Measurements from ENCODE around the gene SGTA. TPM values are rescaled to one million over a fixed set of nuclear protein-coding genes. Genes with fewer than 3 reads are reported as not detected.

Gene SGTA
- total RNA-seq, 4 donors from 2014 or later, result 37.0 to 66.6 (median 47.5) TPM

GRCh38 chr19:2711875-2712205 lies 71.2 kb downstream of the SGTA start:
- H3K4me1 ChIP-seq, result no peaks in the 10 kb centered on the region
- H3K9me3 ChIP-seq, result no peaks in the 10 kb centered on the region
- DNase-seq, result no peak
- H3K4me3 ChIP-seq, result no peak overlapping the region
- in situ Hi-C loops (cut with MboI; ENCODE audit: low pct_ligation_motif_present in 1 of 4, low pct_unique_long_range_greater_than_20kb in 1 of 4, low sequenced_read_pairs in 3 of 4), result no loop called here
- 60% methylated on average over 5 of the region's 5 CpGs; no CpG with 5 or more reads in 1 of the 2 donors for WGBS, 2 donors (ENCODE audit: low coverage in 1 of 2)
- no peak overlapping the region for H3K27ac ChIP-seq
- no peaks in the 10 kb centered on the region for H3K36me3 ChIP-seq
- no peak for TF ChIP-seq POLR2A (IDR thresholded peaks at IDR 0.05)
- no peak for TF ChIP-seq EP300 (IDR thresholded peaks at IDR 0.05; ENCODE audit: low read depth)
- no peak for TF ChIP-seq POLR2AphosphoS5 (IDR thresholded peaks at IDR 0.05)
- no peak for TF ChIP-seq CTCF (IDR thresholded peaks at IDR 0.05)
- no peaks in the 10 kb centered on the region for H3K27me3 ChIP-seq
- intact Hi-C loops (cut with DNase I; ENCODE audit: low total_unique reads), result no loop called here

- Histone ChIP-seq H3K9me3 (no peaks in the 10 kb centered on the region), H3K4me3 (no peak overlapping the region), H3K36me3 (no peaks in the 10 kb centered on the region), H3K4me1 (no peaks in the 10 kb centered on the region), H3K27me3 (no peaks in the 10 kb centered on the region), H3K27ac (no peak overlapping the region)
- TF ChIP-seq EP300 (IDR thresholded peaks at IDR 0.05; ENCODE audit: low read depth) (no peak), POLR2AphosphoS5 (IDR thresholded peaks at IDR 0.05) (no peak), POLR2A (IDR thresholded peaks at IDR 0.05) (no peak), CTCF (IDR thresholded peaks at IDR 0.05) (no peak)
- in situ Hi-C loops (cut with MboI; ENCODE audit: low pct_ligation_motif_present in 1 of 4, low pct_unique_long_range_greater_than_20kb in 1 of 4, low sequenced_read_pairs in 3 of 4), result no loop called here
- DNase-seq, result no peak
- intact Hi-C loops (cut with DNase I; ENCODE audit: low total_unique reads), result no loop called here
- WGBS, 2 donors (ENCODE audit: low coverage in 1 of 2), result 67 to 74% methylated on average over 3 to 17 of the region's 17 CpGs
Measured at GRCh38 chr19:2711172-2711874, 71.8 kb downstream of the SGTA start.

GRCh38 chr19:2706251-2706650 lies 76.8 kb downstream of the SGTA start:
- no peaks in the 10 kb centered on the region for H3K36me3 ChIP-seq
- intact Hi-C loops (cut with DNase I; ENCODE audit: low total_unique reads), result no loop called here
- 88 to 100% methylated on average over 4 to 5 of the region's 5 CpGs for WGBS, 2 donors (ENCODE audit: low coverage in 1 of 2)

More at GRCh38 chr19:2706251-2706650, 76.8 kb downstream of the SGTA start:
- in situ Hi-C loops (cut with MboI; ENCODE audit: low pct_ligation_motif_present in 1 of 4, low pct_unique_long_range_greater_than_20kb in 1 of 4, low sequenced_read_pairs in 3 of 4), result no loop called here
- peaks cover 0 to 7% (median 4%) of the 10 kb centered on the region in 4 donors for H3K4me1 ChIP-seq
- no peak for DNase-seq
- H3K9me3 ChIP-seq, result no peaks in the 10 kb centered on the region
- no peak overlapping the region for H3K27ac ChIP-seq
- no peaks in the 10 kb centered on the region for H3K27me3 ChIP-seq
- no peak for TF ChIP-seq EP300 (IDR thresholded peaks at IDR 0.05; ENCODE audit: low read depth)
- no peak overlapping the region for H3K4me3 ChIP-seq

Other genes starting within 250 kb of the SGTA start
- 10 to 100 TPM in 1 of 4 donors, 1 to 10 TPM in 3; 1.6 to 13.1 (median 4.0) TPM for gene GNG7, start 80.6 kb downstream of the SGTA start, total RNA-seq
- gene DIRAS1, start 61.9 kb downstream of the SGTA start, total RNA-seq, result 1 to 10 TPM in 1 of 4 donors, under 1 TPM in 2, not detected in 1; 0.41 to 1.4 (median 0.64) TPM
- gene SLC39A3, start 43.3 kb downstream of the SGTA start, total RNA-seq, result 10 to 100 TPM; 10.1 to 40.4 (median 24.7) TPM
- 100 to 1,000 TPM in 1 of 4 donors, 10 to 100 TPM in 3; 32.9 to 149 (median 42.0) TPM for gene THOP1, start 2.2 kb upstream of the SGTA start, total RNA-seq
- gene ZNF554, start 36.6 kb upstream of the SGTA start, total RNA-seq, result 10 to 100 TPM in 1 of 4 donors, 1 to 10 TPM in 2, under 1 TPM in 1; 0.75 to 10.2 (median 4.9) TPM
- gene ZNF555, start 58.2 kb upstream of the SGTA start, total RNA-seq, result 1 to 10 TPM; 2.6 to 6.4 (median 3.9) TPM
- not detected for gene ZNF556, start 84.1 kb upstream of the SGTA start, total RNA-seq
- 10 to 100 TPM in 3 of 4 donors, 1 to 10 TPM in 1; 1.2 to 22.1 (median 14.1) TPM for gene ZNF57, start 117.7 kb upstream of the SGTA start, total RNA-seq
- 1 to 10 TPM in 3 of 4 donors, not detected in 1; 4.2 to 9.3 (median 5.1) TPM for gene ZNF77, start 161.7 kb upstream of the SGTA start, total RNA-seq
- gene TLE6, start 194.3 kb upstream of the SGTA start, total RNA-seq, result not detected
- gene TLE2, start 246.0 kb upstream of the SGTA start, total RNA-seq, result 10 to 100 TPM; 31.4 to 70.0 (median 47.5) TPM

All from transverse colon (tissue), 4 donors.